ENCODE measurements around the gene MMP15.

DNA sequence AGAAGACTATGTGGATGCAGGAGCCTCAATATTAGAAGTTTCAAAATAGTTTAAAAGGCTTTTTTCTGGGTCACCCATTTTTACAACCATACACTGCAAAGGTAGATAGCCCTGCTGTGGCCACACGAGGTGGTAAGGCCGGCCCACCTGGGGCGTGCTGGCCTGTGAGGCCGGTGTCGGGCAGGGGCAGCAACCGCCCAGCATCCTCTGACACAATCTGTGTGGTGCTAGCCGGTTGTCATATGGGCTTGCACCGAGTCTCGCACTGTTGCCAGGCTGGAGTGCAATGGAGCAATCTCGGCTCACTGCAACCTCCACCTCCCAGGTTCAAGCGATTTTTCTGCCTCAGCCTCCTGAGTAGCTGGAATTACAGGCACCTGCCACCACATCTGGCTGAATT is 59.6 kb downstream of the MMP15 start:
- TF ChIP-seq, protein P1, sequence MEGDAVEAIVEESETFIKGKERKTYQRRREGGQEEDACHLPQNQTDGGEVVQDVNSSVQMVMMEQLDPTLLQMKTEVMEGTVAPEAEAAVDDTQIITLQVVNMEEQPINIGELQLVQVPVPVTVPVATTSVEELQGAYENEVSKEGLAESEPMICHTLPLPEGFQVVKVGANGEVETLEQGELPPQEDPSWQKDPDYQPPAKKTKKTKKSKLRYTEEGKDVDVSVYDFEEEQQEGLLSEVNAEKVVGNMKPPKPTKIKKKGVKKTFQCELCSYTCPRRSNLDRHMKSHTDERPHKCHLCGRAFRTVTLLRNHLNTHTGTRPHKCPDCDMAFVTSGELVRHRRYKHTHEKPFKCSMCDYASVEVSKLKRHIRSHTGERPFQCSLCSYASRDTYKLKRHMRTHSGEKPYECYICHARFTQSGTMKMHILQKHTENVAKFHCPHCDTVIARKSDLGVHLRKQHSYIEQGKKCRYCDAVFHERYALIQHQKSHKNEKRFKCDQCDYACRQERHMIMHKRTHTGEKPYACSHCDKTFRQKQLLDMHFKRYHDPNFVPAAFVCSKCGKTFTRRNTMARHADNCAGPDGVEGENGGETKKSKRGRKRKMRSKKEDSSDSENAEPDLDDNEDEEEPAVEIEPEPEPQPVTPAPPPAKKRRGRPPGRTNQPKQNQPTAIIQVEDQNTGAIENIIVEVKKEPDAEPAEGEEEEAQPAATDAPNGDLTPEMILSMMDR (IDR thresholded peaks at IDR 0.05) = no peak
- no peak for TF ChIP-seq EZH2phosphoT487 (IDR thresholded peaks at IDR 0.05)
- TF ChIP-seq EZH2 (IDR thresholded peaks at IDR 0.05) = no peak

All from neural progenitor cell (in vitro differentiated cells).